H1 (cell line): ENCODE results near the gene DENND6B. TPM values are rescaled to one million over a fixed set of nuclear protein-coding genes. Genes with fewer than 3 reads are reported as not detected.

ENCODE experiments used
- BACH1 ChIP-seq: IDR thresholded peaks from 2 replicates; pipeline ENCODE4 v1.6.1; 2012; ENCODE audit warnings: low read length, improper control_type of control experiment
- HDAC2 ChIP-seq, 2 experiments: fragments of 300-600 bp in 1 of 2; sonication (generic) in 1 of 2; IDR thresholded peaks; 2 replicates each; pipeline ENCODE4 v1.6.1; 2011 to 2012; ENCODE audit warnings: low read depth in 2 of 2, low read length in 2 of 2, mild to moderate bottlenecking in 2 of 2, moderate library complexity in 2 of 2, borderline replicate concordance in 1 of 2, inconsistent platforms in 1 of 2
- JUND ChIP-seq: IDR thresholded peaks from 2 replicates; pipeline ENCODE4 v1.6.1; 2011; ENCODE audit warnings: mild to moderate bottlenecking, improper control_type of control experiment, low read length
- KDM1A ChIP-seq: fragments of 200-600, 300-600 bp; sonication (generic); IDR thresholded peaks from 2 replicates; pipeline ENCODE4 v1.7.1; 2016; ENCODE audit warnings: mild to moderate bottlenecking, low read length, borderline replicate concordance
- SIRT6 ChIP-seq: IDR thresholded peaks from one replicate; pipeline ENCODE4 v1.7.1; 2012; ENCODE audit warnings: low read length, inconsistent platforms
- TAF7 ChIP-seq: optimal IDR thresholded peaks from 2 replicates; pipeline ENCODE3; 2011; ENCODE audit warnings: low read depth, mild to moderate bottlenecking, inconsistent platforms, low read length, moderate library complexity, borderline replicate concordance
- polyA plus RNA-seq, 7 experiments: library from polyadenylated mRNA; depleted of rRNA in 3 of 7; stranded (reverse) in 5 of 7; unstranded in 2 of 7; fragments of >200 nt in 5 of 7; fragments of 200-250 nt in 2 of 7; gene quantifications; 1 replicate in 5 of 7; 2 replicates in 1 of 7; 4 replicates in 1 of 7; pipeline versions ENCODE4 v1.2.1 to v1.2.3, GENCODE V29; 2011 to 2013; ENCODE audit warnings: missing spikeins in 2 of 7, mixed read lengths in 2 of 7
- total RNA-seq: library from RNA; stranded (reverse); fragmentation: NEBNext Ultra II Directional; extraction: Animal tissue kit (Norgen Biotek cat#: 25700); gene quantifications from 2 replicates; pipeline ENCODE4 v1.2.1, GENCODE V29; 2021
- TF ChIP-seq, protein P1 (sequence below): fragments of 300-600 bp; sonication (generic); IDR thresholded peaks from 2 replicates; pipeline ENCODE4 v1.7.1; 2012; ENCODE audit warnings: low read length, moderate library complexity, mild to moderate bottlenecking, inconsistent platforms; ENCODE audit not compliant: insufficient replicate concordance

DENND6B gene
- total and polyA plus RNA-seq, 2 of the 8 experiments (the other 6 are each of a cell fraction or from before 2014, with no cell fraction given), result 1.1 to 1.9 TPM

DNA sequence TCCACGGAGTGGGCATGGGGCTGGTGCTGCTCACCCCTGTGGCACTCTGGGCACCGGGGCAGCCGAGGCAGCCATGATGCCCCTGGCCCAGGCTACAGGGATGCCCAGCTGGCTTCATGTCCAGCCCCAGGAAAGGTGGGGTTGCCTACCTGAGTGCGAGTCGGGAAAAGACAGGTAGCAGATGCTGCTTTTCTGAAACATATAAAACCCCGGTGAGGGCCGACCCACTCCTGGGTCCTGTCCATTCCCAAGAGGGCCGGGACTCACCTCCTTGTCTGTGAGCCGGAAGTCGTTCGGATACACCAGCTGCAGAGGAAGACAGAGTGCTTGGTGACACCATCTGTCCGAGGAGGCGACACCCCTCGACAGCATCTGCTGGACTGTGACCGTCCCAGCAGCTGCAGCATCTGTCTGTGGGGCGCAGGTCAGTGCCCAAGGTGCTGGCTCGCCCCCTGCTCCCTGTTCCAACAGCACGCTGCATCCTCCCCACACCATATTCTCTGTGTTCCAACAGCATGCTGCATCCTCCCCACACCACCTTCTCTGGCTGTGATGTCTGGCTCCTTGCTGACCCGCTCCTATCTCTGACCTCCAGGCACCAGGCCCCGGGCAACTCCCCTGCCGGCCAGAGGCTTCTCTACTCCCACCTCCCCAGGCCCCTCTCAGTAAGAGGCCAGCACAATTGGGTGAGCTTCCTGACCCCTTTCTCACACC is 8.0 kb downstream of the DENND6B start (continued):
- TF ChIP-seq, protein P1, sequence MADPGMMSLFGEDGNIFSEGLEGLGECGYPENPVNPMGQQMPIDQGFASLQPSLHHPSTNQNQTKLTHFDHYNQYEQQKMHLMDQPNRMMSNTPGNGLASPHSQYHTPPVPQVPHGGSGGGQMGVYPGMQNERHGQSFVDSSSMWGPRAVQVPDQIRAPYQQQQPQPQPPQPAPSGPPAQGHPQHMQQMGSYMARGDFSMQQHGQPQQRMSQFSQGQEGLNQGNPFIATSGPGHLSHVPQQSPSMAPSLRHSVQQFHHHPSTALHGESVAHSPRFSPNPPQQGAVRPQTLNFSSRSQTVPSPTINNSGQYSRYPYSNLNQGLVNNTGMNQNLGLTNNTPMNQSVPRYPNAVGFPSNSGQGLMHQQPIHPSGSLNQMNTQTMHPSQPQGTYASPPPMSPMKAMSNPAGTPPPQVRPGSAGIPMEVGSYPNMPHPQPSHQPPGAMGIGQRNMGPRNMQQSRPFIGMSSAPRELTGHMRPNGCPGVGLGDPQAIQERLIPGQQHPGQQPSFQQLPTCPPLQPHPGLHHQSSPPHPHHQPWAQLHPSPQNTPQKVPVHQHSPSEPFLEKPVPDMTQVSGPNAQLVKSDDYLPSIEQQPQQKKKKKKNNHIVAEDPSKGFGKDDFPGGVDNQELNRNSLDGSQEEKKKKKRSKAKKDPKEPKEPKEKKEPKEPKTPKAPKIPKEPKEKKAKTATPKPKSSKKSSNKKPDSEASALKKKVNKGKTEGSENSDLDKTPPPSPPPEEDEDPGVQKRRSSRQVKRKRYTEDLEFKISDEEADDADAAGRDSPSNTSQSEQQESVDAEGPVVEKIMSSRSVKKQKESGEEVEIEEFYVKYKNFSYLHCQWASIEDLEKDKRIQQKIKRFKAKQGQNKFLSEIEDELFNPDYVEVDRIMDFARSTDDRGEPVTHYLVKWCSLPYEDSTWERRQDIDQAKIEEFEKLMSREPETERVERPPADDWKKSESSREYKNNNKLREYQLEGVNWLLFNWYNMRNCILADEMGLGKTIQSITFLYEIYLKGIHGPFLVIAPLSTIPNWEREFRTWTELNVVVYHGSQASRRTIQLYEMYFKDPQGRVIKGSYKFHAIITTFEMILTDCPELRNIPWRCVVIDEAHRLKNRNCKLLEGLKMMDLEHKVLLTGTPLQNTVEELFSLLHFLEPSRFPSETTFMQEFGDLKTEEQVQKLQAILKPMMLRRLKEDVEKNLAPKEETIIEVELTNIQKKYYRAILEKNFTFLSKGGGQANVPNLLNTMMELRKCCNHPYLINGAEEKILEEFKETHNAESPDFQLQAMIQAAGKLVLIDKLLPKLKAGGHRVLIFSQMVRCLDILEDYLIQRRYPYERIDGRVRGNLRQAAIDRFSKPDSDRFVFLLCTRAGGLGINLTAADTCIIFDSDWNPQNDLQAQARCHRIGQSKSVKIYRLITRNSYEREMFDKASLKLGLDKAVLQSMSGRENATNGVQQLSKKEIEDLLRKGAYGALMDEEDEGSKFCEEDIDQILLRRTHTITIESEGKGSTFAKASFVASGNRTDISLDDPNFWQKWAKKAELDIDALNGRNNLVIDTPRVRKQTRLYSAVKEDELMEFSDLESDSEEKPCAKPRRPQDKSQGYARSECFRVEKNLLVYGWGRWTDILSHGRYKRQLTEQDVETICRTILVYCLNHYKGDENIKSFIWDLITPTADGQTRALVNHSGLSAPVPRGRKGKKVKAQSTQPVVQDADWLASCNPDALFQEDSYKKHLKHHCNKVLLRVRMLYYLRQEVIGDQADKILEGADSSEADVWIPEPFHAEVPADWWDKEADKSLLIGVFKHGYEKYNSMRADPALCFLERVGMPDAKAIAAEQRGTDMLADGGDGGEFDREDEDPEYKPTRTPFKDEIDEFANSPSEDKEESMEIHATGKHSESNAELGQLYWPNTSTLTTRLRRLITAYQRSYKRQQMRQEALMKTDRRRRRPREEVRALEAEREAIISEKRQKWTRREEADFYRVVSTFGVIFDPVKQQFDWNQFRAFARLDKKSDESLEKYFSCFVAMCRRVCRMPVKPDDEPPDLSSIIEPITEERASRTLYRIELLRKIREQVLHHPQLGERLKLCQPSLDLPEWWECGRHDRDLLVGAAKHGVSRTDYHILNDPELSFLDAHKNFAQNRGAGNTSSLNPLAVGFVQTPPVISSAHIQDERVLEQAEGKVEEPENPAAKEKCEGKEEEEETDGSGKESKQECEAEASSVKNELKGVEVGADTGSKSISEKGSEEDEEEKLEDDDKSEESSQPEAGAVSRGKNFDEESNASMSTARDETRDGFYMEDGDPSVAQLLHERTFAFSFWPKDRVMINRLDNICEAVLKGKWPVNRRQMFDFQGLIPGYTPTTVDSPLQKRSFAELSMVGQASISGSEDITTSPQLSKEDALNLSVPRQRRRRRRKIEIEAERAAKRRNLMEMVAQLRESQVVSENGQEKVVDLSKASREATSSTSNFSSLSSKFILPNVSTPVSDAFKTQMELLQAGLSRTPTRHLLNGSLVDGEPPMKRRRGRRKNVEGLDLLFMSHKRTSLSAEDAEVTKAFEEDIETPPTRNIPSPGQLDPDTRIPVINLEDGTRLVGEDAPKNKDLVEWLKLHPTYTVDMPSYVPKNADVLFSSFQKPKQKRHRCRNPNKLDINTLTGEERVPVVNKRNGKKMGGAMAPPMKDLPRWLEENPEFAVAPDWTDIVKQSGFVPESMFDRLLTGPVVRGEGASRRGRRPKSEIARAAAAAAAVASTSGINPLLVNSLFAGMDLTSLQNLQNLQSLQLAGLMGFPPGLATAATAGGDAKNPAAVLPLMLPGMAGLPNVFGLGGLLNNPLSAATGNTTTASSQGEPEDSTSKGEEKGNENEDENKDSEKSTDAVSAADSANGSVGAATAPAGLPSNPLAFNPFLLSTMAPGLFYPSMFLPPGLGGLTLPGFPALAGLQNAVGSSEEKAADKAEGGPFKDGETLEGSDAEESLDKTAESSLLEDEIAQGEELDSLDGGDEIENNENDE, result no peak
- TF ChIP-seq JUND, result no peak
- TF ChIP-seq TAF7, result no peak
- TF ChIP-seq KDM1A, result no peak
- TF ChIP-seq BACH1, result no peak
- TF ChIP-seq HDAC2 (IDR thresholded peaks at IDR 0.05; ENCODE audit: borderline replicate concordance in 1 of 2, low read depth in 2 of 2, low read length in 2 of 2), result no peak
- TF ChIP-seq SIRT6, result no peak
- TF ChIP-seq, all 59 proteins: peak for 0
